ENCODE measurements around the gene B4GALT6.

Gene B4GALT6

GRCh38 chr18:31633392-31634330, 50.7 kb downstream of the B4GALT6 start:
- DNase-seq (ENCODE audit: low read depth in 2 of 2) = no peak

GRCh38 chr18:31632356-31632755, 52.0 kb downstream of the B4GALT6 start:
- no peak for DNase-seq (ENCODE audit: low read depth in 2 of 2)

DNA sequence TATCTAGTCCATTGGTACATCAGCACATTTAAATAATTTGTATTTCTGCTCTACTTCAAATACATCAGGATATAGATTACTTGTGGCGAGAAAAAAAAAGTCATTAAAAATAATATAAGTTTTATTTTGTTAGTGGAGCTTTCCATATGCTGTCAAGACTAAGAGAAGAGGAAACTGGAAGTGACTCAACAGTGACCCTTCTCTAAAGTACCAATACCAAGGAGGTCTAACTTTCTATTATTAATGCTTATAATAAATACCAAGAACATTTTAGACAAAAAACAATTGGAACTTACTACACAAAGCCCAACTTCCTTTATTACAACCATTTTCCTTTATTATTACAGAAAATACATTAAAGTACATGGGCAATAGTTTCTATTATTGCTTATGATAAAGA, 52.9 kb downstream of the B4GALT6 start:
- DNase-seq (ENCODE audit: low read depth in 2 of 2) = no peak

DNA sequence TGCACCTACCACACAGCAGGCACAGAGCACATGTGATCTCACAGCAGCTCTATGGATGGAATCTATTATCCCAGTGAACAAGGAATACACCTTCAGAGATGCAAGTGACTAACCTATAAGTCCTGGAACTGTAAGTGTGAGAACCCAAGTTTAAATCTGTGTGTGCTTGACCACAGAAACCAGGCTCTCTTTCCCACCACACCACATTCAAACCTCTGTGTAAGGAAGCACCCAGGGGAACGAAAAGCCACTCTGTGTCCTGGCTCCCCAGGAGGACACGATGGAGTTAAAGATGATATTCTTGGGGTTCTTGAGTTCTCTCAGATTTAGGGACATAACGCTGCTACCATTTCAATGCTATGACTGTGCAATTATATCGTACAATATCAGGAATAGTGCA, 53.8 kb downstream of the B4GALT6 start:
- no peak for DNase-seq (ENCODE audit: low read depth in 2 of 2)

GRCh38 chr18:31626409-31626808, 58.0 kb downstream of the B4GALT6 start:
- DNase-seq (ENCODE audit: low read depth in 2 of 2) = no peak

- no peak for DNase-seq (ENCODE audit: low read depth in 2 of 2)
Measured at GRCh38 chr18:31624892-31625640, 59.3 kb downstream of the B4GALT6 start.

GRCh38 chr18:31619291-31619690, 65.1 kb downstream of the B4GALT6 start:
- DNase-seq (ENCODE audit: low read depth in 2 of 2) = no peak

DNA sequence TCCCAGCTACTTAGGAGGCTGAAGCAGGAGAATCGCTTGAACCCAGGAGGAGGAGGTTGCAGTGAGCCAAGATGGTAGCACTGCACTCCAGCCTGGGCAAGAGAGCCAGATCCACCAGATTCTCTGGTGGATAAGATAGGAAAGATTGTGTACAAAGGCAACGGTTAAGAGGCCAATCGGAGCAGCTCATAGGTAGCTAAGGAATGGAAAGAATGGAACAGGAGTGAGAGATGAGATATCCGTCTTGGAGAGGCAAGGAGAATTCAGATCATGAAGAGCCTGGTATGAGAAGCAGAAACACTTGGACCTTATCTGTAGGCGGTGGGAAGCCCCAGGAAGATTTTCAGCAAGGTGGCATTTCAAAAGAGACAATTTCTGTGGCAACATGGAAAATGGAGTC, 65.6 kb downstream of the B4GALT6 start:
- no peak for DNase-seq (ENCODE audit: low read depth in 2 of 2)

GRCh38 chr18:31617031-31617717, 67.2 kb downstream of the B4GALT6 start:
- no peak for DNase-seq (ENCODE audit: low read depth in 2 of 2)

GRCh38 chr18:31616586-31616985, 67.8 kb downstream of the B4GALT6 start:
- DNase-seq (ENCODE audit: low read depth in 2 of 2) = no peak

DNA sequence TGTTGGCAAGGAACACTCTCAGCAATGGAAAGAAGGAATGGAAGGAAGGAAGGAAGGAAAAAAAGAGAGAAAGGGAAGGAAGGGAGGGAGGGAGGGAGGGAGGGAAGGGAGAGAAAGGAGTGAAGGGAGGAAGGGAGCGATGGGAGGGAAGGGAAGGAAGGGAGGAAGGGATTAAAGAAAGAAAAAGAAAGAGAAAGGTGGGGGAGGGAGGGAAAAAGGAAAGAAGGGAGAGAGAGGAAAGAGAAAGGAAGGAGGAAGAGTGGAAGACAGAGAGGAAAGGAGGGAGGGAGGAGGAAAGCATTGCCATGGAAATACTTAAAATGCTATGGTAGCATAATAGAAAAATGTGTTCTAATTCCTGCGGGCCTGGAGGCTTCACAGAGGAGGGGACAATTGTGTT, 70.3 kb downstream of the B4GALT6 start:
- no peak for DNase-seq (ENCODE audit: low read depth in 2 of 2)

DNA sequence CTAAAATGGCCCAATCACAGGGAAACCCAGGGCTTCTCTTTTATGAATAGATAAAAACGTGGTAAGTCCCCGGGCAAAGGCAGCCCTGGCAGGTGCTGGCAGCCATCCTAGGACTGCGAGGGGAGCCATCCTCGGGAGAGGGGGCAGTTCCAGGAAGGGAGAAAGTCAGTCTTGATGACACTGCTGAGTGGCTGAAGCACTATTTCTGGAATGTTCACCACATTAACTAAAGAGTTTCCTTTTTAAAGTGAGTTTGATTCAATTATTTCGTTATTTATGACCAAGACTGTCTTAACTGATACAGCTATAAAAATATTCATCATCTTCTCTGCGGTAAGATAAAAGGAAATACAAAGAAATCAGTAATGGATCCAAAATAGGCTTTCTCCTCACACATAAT, 72.3 kb downstream of the B4GALT6 start:
- no peak for DNase-seq (ENCODE audit: low read depth in 2 of 2)

GRCh38 chr18:31611511-31611910, 72.9 kb downstream of the B4GALT6 start:
- DNase-seq (ENCODE audit: low read depth in 2 of 2) = no peak

GRCh38 chr18:31610286-31611205, 73.8 kb downstream of the B4GALT6 start:
- no peak for DNase-seq (ENCODE audit: low read depth in 2 of 2)

DNA sequence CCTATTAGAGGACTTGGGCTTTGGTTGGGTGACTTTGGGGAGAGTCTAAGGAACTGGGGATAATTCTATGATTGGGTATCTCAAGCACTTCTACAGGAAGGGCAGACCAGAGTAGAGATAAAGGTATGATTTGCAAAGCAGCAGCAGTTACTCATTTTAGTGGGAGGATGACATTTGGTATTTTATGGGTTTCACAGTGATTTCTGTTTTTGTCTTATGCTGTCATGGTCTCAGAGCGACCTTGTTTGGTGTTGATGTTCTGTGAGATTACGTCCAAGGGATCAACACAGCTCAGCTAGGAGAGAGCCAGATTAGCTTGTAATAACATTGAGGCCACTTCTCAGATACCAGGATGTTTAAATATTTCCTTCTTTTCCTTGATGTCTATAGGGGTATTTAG, 74.5 kb downstream of the B4GALT6 start:
- DNase-seq (ENCODE audit: low read depth in 2 of 2) = no peak

DNA sequence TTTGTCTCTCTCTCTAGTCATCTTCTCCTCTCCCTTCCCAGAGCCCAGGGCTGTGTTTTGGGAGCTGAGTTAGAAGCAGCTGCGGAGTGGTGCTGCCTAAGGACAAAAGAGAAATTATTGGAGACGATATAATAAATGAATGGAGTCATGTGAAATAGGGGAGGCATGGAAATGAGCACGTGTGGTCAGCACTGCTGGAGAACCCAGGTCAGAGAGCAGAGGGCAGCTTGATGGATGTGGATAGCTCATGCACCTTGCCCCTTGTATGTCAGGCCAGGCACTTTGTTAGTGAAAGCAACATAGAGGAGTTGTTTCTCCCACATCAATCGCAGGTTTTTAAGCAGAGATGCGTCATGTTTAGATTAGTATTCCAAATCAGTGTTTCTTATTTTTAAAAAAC, 77.0 kb downstream of the B4GALT6 start:
- no peak for DNase-seq (ENCODE audit: low read depth in 2 of 2)

DNA sequence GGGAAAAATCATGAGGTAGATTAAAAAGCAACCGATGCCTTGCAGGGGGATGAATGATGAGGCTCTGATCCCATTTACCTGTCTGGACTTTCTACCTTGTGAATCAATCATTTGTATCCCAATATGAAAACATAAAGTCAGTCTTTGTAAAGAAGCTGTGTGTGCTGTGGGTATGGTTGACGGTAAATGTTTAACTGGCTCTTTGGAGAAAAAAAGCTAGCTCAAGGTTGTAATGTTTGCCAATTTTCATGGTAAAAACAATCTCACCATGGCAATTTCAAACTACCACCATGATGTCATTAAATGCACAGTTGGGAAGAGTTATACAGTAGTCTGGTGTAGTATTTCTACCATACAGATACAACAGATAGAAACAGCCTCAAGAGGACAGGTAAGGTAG, 78.1 kb downstream of the B4GALT6 start:
- DNase-seq (ENCODE audit: low read depth in 2 of 2) = no peak

DNA sequence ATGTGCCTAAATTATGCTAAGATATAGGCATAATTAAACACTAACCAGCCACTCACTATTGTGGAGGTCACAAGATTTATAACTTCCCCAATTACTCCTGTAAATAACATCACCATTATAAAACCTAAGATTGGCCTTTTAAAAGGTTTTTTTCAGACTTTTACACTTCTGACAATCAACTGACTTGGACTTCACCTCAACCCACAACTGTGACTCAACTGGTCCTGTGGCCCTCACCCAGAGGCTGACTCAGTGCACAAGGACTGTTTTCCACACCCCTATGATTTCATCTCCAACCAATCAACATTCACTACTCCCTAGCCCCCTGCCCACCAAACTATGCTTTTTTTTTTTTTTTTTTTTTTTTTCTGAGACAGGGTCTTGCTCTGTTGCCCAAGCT, 81.1 kb downstream of the B4GALT6 start:
- DNase-seq (ENCODE audit: low read depth in 2 of 2) = no peak

DNA sequence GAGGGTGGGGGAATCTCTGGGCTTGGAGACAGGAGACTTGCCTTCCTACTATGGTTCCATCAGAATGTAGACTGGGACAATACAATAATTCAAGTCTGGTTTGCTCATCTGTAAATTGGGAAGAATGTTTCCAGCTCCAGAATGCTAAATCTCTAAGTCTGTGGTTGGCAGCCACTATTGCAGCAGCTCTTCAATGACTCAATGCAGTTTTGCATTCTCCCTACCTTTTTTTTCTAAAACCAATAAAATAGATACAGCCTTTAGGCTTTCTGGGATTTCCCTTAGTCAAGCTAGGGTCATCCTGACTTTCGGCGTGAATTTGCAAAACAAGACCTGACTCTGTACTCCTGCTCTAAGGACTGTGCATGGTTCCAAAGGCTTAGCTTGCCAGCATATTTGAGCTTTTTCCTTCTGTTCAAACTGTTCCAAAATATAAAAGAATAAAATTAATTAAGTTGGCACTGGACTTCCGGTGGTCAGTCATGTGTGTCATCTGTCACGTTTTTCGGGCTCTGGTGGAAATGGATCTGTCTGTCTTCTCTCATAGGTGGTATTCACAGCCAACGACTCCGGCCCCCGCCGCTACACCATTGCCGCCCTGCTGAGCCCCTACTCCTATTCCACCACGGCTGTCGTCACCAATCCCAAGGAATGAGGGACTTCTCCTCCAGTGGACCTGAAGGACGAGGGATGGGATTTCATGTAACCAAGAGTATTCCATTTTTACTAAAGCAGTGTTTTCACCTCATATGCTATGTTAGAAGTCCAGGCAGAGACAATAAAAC, 86.2 kb downstream of the B4GALT6 start:
- DNase-seq (ENCODE audit: low read depth in 2 of 2) = no peak

DNA sequence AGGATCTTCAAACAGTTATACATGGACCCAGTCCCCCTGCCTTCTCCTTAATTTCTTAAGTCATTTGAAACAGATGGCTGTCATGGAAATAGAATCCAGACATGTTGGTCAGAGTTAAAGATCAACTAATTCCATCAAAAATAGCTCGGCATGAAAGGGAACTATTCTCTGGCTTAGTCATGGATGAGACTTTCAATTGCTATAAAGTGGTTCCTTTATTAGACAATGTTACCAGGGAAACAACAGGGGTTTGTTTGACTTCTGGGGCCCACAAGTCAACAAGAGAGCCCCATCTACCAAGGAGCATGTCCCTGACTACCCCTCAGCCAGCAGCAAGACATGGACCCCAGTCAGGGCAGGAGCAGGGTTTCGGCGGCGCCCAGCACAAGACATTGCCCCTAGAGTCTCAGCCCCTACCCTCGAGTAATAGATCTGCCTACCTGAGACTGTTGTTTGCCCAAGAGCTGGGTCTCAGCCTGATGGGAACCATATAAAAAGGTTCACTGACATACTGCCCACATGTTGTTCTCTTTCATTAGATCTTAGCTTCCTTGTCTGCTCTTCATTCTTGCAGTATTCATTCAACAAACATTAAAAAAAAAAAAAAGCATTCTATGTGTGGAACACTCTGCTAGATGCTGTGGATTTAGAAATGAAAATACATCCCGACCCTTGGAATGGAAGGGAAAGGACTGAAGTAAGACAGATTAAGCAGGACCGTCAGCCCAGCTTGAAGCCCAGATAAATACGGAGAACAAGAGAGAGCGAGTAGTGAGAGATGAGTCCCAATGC, 88.1 kb downstream of the B4GALT6 start:
- DNase-seq (ENCODE audit: low read depth in 2 of 2) = no peak
